PFSK-1 (cell line): ENCODE data around the gene RAD51B.

Experiments
- POLR2AphosphoS5 ChIP-seq: IDR thresholded peaks from 2 replicates; pipeline ENCODE4 v1.6.1; 2012; ENCODE audit warnings: low read depth, mild to moderate bottlenecking, control low read depth, low read length, moderate library complexity
- TAF1 ChIP-seq: IDR thresholded peaks from 2 replicates; pipeline ENCODE4 v1.6.1; 2012; ENCODE audit warnings: low read length, control low read depth, borderline replicate concordance; ENCODE audit not compliant: insufficient read depth
- TF ChIP-seq, protein P1 (sequence below), 2 experiments: IDR thresholded peaks; 2 replicates each; pipeline versions ENCODE4 v1.6.1 to v1.8.0; 2011 to 2012; ENCODE audit warnings: low read depth in 2 of 2, low read length in 2 of 2, control low read depth in 1 of 2, inconsistent platforms in 1 of 2, mild to moderate bottlenecking in 1 of 2, moderate library complexity in 1 of 2; ENCODE audit not compliant: insufficient read depth in 1 of 2

DNA sequence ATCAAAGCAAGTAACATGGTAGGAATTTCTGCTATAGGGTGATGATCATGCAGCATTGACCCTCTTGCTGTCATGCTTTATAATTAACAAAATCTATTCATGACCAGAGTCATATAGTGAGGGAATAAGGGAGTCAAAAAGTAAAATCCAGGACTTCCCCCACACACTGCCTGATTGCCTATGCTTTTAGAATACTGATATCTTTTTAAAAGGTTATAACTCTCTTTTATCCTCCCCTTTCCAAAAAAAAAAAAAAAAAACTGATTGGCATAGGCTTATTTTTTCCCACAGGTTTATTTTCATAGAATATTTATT lies 921.9 kb downstream of the RAD51B start:
- no peak for TF ChIP-seq POLR2AphosphoS5
- TF ChIP-seq, protein P1, sequence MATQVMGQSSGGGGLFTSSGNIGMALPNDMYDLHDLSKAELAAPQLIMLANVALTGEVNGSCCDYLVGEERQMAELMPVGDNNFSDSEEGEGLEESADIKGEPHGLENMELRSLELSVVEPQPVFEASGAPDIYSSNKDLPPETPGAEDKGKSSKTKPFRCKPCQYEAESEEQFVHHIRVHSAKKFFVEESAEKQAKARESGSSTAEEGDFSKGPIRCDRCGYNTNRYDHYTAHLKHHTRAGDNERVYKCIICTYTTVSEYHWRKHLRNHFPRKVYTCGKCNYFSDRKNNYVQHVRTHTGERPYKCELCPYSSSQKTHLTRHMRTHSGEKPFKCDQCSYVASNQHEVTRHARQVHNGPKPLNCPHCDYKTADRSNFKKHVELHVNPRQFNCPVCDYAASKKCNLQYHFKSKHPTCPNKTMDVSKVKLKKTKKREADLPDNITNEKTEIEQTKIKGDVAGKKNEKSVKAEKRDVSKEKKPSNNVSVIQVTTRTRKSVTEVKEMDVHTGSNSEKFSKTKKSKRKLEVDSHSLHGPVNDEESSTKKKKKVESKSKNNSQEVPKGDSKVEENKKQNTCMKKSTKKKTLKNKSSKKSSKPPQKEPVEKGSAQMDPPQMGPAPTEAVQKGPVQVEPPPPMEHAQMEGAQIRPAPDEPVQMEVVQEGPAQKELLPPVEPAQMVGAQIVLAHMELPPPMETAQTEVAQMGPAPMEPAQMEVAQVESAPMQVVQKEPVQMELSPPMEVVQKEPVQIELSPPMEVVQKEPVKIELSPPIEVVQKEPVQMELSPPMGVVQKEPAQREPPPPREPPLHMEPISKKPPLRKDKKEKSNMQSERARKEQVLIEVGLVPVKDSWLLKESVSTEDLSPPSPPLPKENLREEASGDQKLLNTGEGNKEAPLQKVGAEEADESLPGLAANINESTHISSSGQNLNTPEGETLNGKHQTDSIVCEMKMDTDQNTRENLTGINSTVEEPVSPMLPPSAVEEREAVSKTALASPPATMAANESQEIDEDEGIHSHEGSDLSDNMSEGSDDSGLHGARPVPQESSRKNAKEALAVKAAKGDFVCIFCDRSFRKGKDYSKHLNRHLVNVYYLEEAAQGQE (IDR thresholded peaks at IDR 0.05; ENCODE audit: insufficient read depth in 1 of 2, low read depth in 2 of 2, low read length in 2 of 2): no peak
- TF ChIP-seq TAF1: no peak
